H1 (cell line): Measurements from ENCODE around the gene BMI1. TPM values are rescaled to one million over a fixed set of nuclear protein-coding genes. Genes with fewer than 3 reads are reported as not detected.
A peak's percentile ranks its signal among the peaks of the same experiment; 100 is the strongest.

Source experiments
- CTCF ChIA-PET: fragments of 300-600 bp; sonication (Branson Sonifier 250); formaldehyde crosslinking; loops from one replicate; lab custom pipeline; 2021; ENCODE audit not compliant: partially characterized antibody; lab: Charles Lee
- POLR2A ChIA-PET: fragments of 300-600 bp; sonication (Branson Sonifier 250); formaldehyde crosslinking; loops from one replicate; lab custom pipeline; 2021; ENCODE audit warnings: inconsistent platforms; ENCODE audit not compliant: partially characterized antibody; lab: Charles Lee
- DNase-seq, 2 experiments: peaks; one replicate each; pipeline versions ENCODE4 v3.0.0 to v3.0.0-alpha.2; 2010 to 2022; ENCODE audit warnings: low spot score in 2 of 2, low read depth in 1 of 2, mixed read lengths in 1 of 2
- FAIRE-seq: peaks from 2 replicates; lab custom pipeline; 2011; peaks lifted over from hg19 to GRCh38; lab: Jason Lieb, UNC
- H2AFZ ChIP-seq: 2 replicates; pipeline ENCODE4 v1.8.1; 2012; ENCODE audit warnings: low read length, inconsistent platforms
- H2AK5ac ChIP-seq: 2 replicates; pipeline ENCODE4 v1.6.1; 2013; ENCODE audit warnings: low read depth, low read length
- H2BK120ac ChIP-seq: replicated peaks from 2 replicates; pipeline ENCODE3; 2013; ENCODE audit warnings: low read depth, low read length, inconsistent platforms
- H2BK12ac ChIP-seq: 2 replicates; pipeline ENCODE4 v1.6.1; 2013; ENCODE audit warnings: low read depth, low read length
- H2BK15ac ChIP-seq: 2 replicates; pipeline ENCODE4 v1.6.1; 2013; ENCODE audit warnings: low read length
- H2BK20ac ChIP-seq: 2 replicates; pipeline ENCODE4 v1.6.1; 2013; ENCODE audit warnings: low read length
- H2BK5ac ChIP-seq: 2 replicates; pipeline ENCODE4 v1.6.1; 2013; ENCODE audit warnings: low read depth, low read length
- H3K14ac ChIP-seq: 2 replicates; pipeline ENCODE4 v1.6.1; 2013; ENCODE audit warnings: inconsistent platforms; ENCODE audit not compliant: insufficient read length
- H3K18ac ChIP-seq: 2 replicates; pipeline ENCODE4 v1.6.1; 2013; ENCODE audit warnings: low read length; ENCODE audit errors: extremely low read depth
- H3K23ac ChIP-seq: 2 replicates; pipeline ENCODE4 v1.6.1; 2013; ENCODE audit warnings: inconsistent platforms; ENCODE audit not compliant: insufficient read length
- H3K23me2 ChIP-seq: 2 replicates; pipeline ENCODE4 v1.6.1; 2013; ENCODE audit warnings: low read depth, low read length
- H3K27ac ChIP-seq: 2 replicates; pipeline ENCODE4 v1.6.1; 2011; ENCODE audit warnings: low read depth, low read length, inconsistent platforms
- H3K27me3 ChIP-seq, 4 experiments: replicated peaks in 1 of 4; 1 replicate in 1 of 4; 2 replicates in 3 of 4; pipeline versions ENCODE4 v1.6.1 to v1.8.1; 2011 to 2013; ENCODE audit warnings: low read length in 3 of 4, mild to moderate bottlenecking in 3 of 4, inconsistent platforms in 2 of 4, mixed read lengths in 2 of 4, moderate library complexity in 1 of 4; ENCODE audit not compliant: control insufficient read depth in 3 of 4, insufficient read depth in 3 of 4; ENCODE audit errors: extremely low read depth in 1 of 4
- H3K36me3 ChIP-seq, 4 experiments: 2 replicates each; pipeline versions ENCODE4 v1.6.1 to v1.8.1; 2011 to 2013; ENCODE audit warnings: mild to moderate bottlenecking in 4 of 4, low read length in 3 of 4, moderate library complexity in 2 of 4, control low read depth in 1 of 4, inconsistent platforms in 1 of 4; ENCODE audit not compliant: insufficient read depth in 4 of 4, control insufficient read depth in 2 of 4
- H3K4ac ChIP-seq: replicated peaks from 2 replicates; pipeline ENCODE3; 2013; ENCODE audit warnings: low read length, low read depth, mixed read lengths, inconsistent platforms; ENCODE audit not compliant: insufficient read length
- H3K4me1 ChIP-seq, 4 experiments: replicated peaks in 1 of 4; 1 replicate in 1 of 4; 2 replicates in 3 of 4; pipeline versions ENCODE4 v1.6.1 to v1.8.1; 2011 to 2013; ENCODE audit warnings: low read length in 3 of 4, inconsistent platforms in 2 of 4, mixed read lengths in 1 of 4; ENCODE audit not compliant: insufficient read depth in 4 of 4, control insufficient read depth in 3 of 4
- H3K4me2 ChIP-seq, 2 experiments: 2 replicates each; pipeline versions ENCODE4 v1.6.1 to v1.8.1; 2011 to 2013; ENCODE audit warnings: low read depth in 2 of 2, low read length in 2 of 2, control low read depth in 1 of 2, inconsistent platforms in 1 of 2, mild to moderate bottlenecking in 1 of 2; ENCODE audit not compliant: insufficient read depth in 1 of 2
- H3K4me3 ChIP-seq, 4 experiments: fragments of 200-600, 300-600 bp in 1 of 4; sonication (generic), shearing (Covaris generic), sonication (Bioruptor Twin) in 1 of 4; 2 replicates each; pipeline versions ENCODE4 v1.5.1 to v1.8.1; 2011 to 2016; ENCODE audit warnings: low read length in 4 of 4, low read depth in 3 of 4, control low read depth in 2 of 4, inconsistent platforms in 2 of 4, mild to moderate bottlenecking in 2 of 4, mixed read lengths in 1 of 4, moderate library complexity in 1 of 4; ENCODE audit not compliant: insufficient read depth in 2 of 4; ENCODE audit errors: extremely low read depth in 1 of 4
- H3K56ac ChIP-seq: replicated peaks from 2 replicates; pipeline ENCODE3; 2013; ENCODE audit warnings: low read depth, mild to moderate bottlenecking, mixed read lengths, low read length, inconsistent platforms; ENCODE audit not compliant: insufficient read length
- H3K79me1 ChIP-seq: 2 replicates; pipeline ENCODE4 v1.6.1; 2013; ENCODE audit warnings: low read depth, low read length, control low read depth
- H3K79me2 ChIP-seq, 2 experiments: 2 replicates each; pipeline versions ENCODE4 v1.6.1 to v1.8.1; 2012 to 2013; ENCODE audit warnings: low read length in 2 of 2, mild to moderate bottlenecking in 2 of 2, inconsistent platforms in 1 of 2; ENCODE audit not compliant: insufficient read depth in 2 of 2, control insufficient read depth in 1 of 2
- H3K9ac ChIP-seq, 4 experiments: replicated peaks in 1 of 4; 1 replicate in 1 of 4; 2 replicates in 3 of 4; pipeline versions ENCODE4 v1.6.1 to v1.8.1; 2011 to 2013; ENCODE audit warnings: low read depth in 3 of 4, low read length in 3 of 4, control low read depth in 2 of 4, mild to moderate bottlenecking in 2 of 4, moderate library complexity in 2 of 4, inconsistent platforms in 1 of 4; ENCODE audit errors: extremely low read depth in 1 of 4
- H3K9me3 ChIP-seq, 2 experiments: 2 replicates each; pipeline versions ENCODE4 v1.6.1 to v1.8.1; 2012 to 2013; ENCODE audit warnings: mild to moderate bottlenecking in 2 of 2, moderate library complexity in 2 of 2, control low read depth in 1 of 2, inconsistent platforms in 1 of 2, low read depth in 1 of 2, low read length in 1 of 2, mixed read lengths in 1 of 2; ENCODE audit not compliant: insufficient read depth in 2 of 2
- H4K20me1 ChIP-seq, 2 experiments: replicated peaks in 1 of 2; 2 replicates each; pipeline versions ENCODE3 to v1.8.1; 2011 to 2013; ENCODE audit warnings: inconsistent platforms in 2 of 2, low read length in 2 of 2, mild to moderate bottlenecking in 1 of 2; ENCODE audit not compliant: insufficient read depth in 2 of 2, control insufficient read depth in 1 of 2
- H4K5ac ChIP-seq: 2 replicates; pipeline ENCODE4 v1.6.1; 2013; ENCODE audit warnings: low read length, low read depth, mixed read lengths, inconsistent platforms; ENCODE audit not compliant: insufficient read length
- H4K8ac ChIP-seq: 2 replicates; pipeline ENCODE4 v1.8.0; 2013; ENCODE audit warnings: mild to moderate bottlenecking, moderate library complexity, low read length, inconsistent platforms; ENCODE audit not compliant: insufficient read depth; ENCODE audit errors: extremely low read depth
- H4K91ac ChIP-seq: replicated peaks from 2 replicates; pipeline ENCODE3; 2013; ENCODE audit warnings: low read length, mixed read lengths, inconsistent platforms; ENCODE audit not compliant: insufficient read length
- EZH2 ChIP-seq: fragments of 200-600 bp; sonication (generic); IDR thresholded peaks from 2 replicates; pipeline ENCODE4 v1.7.1; 2012; ENCODE audit warnings: low read depth, mild to moderate bottlenecking, moderate library complexity, low read length, inconsistent platforms; ENCODE audit not compliant: severe bottlenecking
- SUZ12 ChIP-seq: fragments of 200-600 bp; sonication (generic); IDR thresholded peaks from 2 replicates; pipeline ENCODE4 v1.6.1; 2012; ENCODE audit warnings: mild to moderate bottlenecking, inconsistent platforms, low read length, moderate library complexity, mixed read lengths
- TAF7 ChIP-seq: optimal IDR thresholded peaks from 2 replicates; pipeline ENCODE3; 2011; ENCODE audit warnings: low read depth, mild to moderate bottlenecking, inconsistent platforms, low read length, moderate library complexity, borderline replicate concordance
- WGBS, 2 experiments: shearing (Covaris generic) in 1 of 2; methylation state at CpG; one replicate each; pipeline versions ENCODE4 v1.1.6 to v1.1.7; 2013 to 2015; ENCODE audit warnings: low lambda C conversion rate in 2 of 2, mixed read lengths in 2 of 2, inconsistent platforms in 1 of 2, low coverage in 1 of 2, missing lambda C conversion rate in 1 of 2; ENCODE audit not compliant: insufficient replicate concordance in 2 of 2, insufficient coverage in 1 of 2, insufficient read length in 1 of 2; ENCODE audit errors: extremely low coverage in 1 of 2, missing lambda C conversion rate in 1 of 2; 5-methylcytosine and 5-hydroxymethylcytosine counted together
- polyA plus RNA-seq, 7 experiments: library from polyadenylated mRNA; depleted of rRNA in 3 of 7; stranded (reverse) in 5 of 7; unstranded in 2 of 7; fragments of >200 nt in 5 of 7; fragments of 200-250 nt in 2 of 7; gene quantifications; 1 replicate in 5 of 7; 2 replicates in 1 of 7; 4 replicates in 1 of 7; pipeline versions ENCODE4 v1.2.1 to v1.2.3, GENCODE V29; 2011 to 2013; ENCODE audit warnings: missing spikeins in 2 of 7, mixed read lengths in 2 of 7
- total RNA-seq: library from RNA; stranded (reverse); fragmentation: NEBNext Ultra II Directional; extraction: Animal tissue kit (Norgen Biotek cat#: 25700); gene quantifications from 2 replicates; pipeline ENCODE4 v1.2.1, GENCODE V29; 2021

BMI1 gene
- total and polyA plus RNA-seq, 2 of the 8 experiments (the other 6 are each of a cell fraction or from before 2014, with no cell fraction given): 2.8 to 10.7 TPM

GRCh38 chr10:22338185-22338900 lies 17.4 kb downstream of the BMI1 start:
- no peak overlapping the region for H3K14ac ChIP-seq
- H2BK20ac ChIP-seq: no peak overlapping the region
- no peak overlapping the region for H3K9ac ChIP-seq
- no peak overlapping the region for H3K4me3 ChIP-seq
- no peak overlapping the region for H4K5ac ChIP-seq
- no peak overlapping the region for H3K4me2 ChIP-seq
- H4K20me1 ChIP-seq: peaks cover 0 to 8% of the 10 kb centered on the region in 2 experiments
- peaks cover 9% of the 10 kb centered on the region; the same call in 1 of the 2 replicates for H3K23me2 ChIP-seq
- peaks cover 0 to 19% (median 9%) of the 10 kb centered on the region in 4 experiments; a peak in 6 of 7 replicates for H3K4me1 ChIP-seq
- H3K23ac ChIP-seq: no peak overlapping the region
- FAIRE-seq (no peak), DNase-seq (no peak)
- H4K91ac ChIP-seq: no peak overlapping the region
- H2BK12ac ChIP-seq: no peak overlapping the region
- H3K18ac ChIP-seq: no peak overlapping the region
- H2BK15ac ChIP-seq: no peak overlapping the region
- 21% methylated on average over 9 of the region's 9 CpGs; no CpG with 5 or more reads in 1 of the 2 experiments for WGBS, 2 experiments
- CTCF ChIA-PET: interaction anchor here (0.5 kb wide), 1 partner anchor 21 kb away, joined by 4 read pairs; no protein-coding TSS in a partner anchor
- H2AFZ ChIP-seq: no peak overlapping the region
- H2BK120ac ChIP-seq: no peak overlapping the region
- no peaks in the 10 kb centered on the region for H3K79me2 ChIP-seq
- H3K27me3 ChIP-seq: peaks cover 71 to 100% (median 90%) of the 10 kb centered on the region in 4 experiments
- POLR2A ChIA-PET: interaction anchor here (1.7 kb wide), 1 partner anchor 14 kb away, joined by 4 read pairs; no protein-coding TSS in a partner anchor
- H2AK5ac ChIP-seq: no peak overlapping the region
- H3K4ac ChIP-seq: no peak overlapping the region
- H3K9me3 ChIP-seq: no peaks in the 10 kb centered on the region; a peak in 1 of 4 replicates
- no peak overlapping the region for H3K56ac ChIP-seq
- no peak overlapping the region for H3K27ac ChIP-seq
- no peaks in the 10 kb centered on the region for H3K79me1 ChIP-seq
- TF ChIP-seq TAF7 (no peak), SUZ12 (peak; percentile 40), EZH2 (peak; percentile 48)
- TF ChIP-seq, all 59 proteins: peak for 2
- no peak overlapping the region for H2BK5ac ChIP-seq
- H4K8ac ChIP-seq: no peak overlapping the region
- H3K36me3 ChIP-seq: peaks cover 0 to 3% (median 0%) of the 10 kb centered on the region in 4 experiments; a peak in 1 of 8 replicates
